Measurements from ENCODE around the gene PDE6A. TPM values are rescaled to one million over a fixed set of nuclear protein-coding genes. Genes with fewer than 3 reads are reported as not detected.

PDE6A gene
- total RNA-seq, 1 experiment from 2014 or later, result not detected

GRCh38 chr5:149816661-149817060 is 127.9 kb downstream of the PDE6A start (continued):
- TF ChIP-seq HMGA2 (CRISPR knock-in tag; IDR thresholded peaks at IDR 0.05), result no peak

GRCh38 chr5:149811453-149811852 is 133.1 kb downstream of the PDE6A start:
- no peak for ATAC-seq
- no peaks in the 10 kb centered on the region for H3K27me3 Mint-ChIP-seq (ENCODE audit: low read depth)
- H3K9me3 Mint-ChIP-seq, result no peaks in the 10 kb centered on the region
- H3K27ac Mint-ChIP-seq, result peak overlapping the region; percentile 8; the same call in 1 of the 2 replicates
- TF ChIP-seq GABPB1 (CRISPR knock-in tag; IDR thresholded peaks at IDR 0.05) (no peak), PRDM15 (CRISPR knock-in tag; IDR thresholded peaks at IDR 0.05) (no peak), ZNF425 (CRISPR knock-in tag; conservative IDR thresholded peaks at IDR 0.05) (no peak), RELA (CRISPR knock-in tag; IDR thresholded peaks at IDR 0.05; ENCODE audit: borderline replicate concordance) (no peak), STAT6 (CRISPR knock-in tag; conservative IDR thresholded peaks at IDR 0.05; ENCODE audit: low read depth) (no peak), ZNF416 (CRISPR knock-in tag; IDR thresholded peaks at IDR 0.05) (no peak), IRF2 (CRISPR knock-in tag; IDR thresholded peaks at IDR 0.05; ENCODE audit: borderline replicate concordance, low read depth) (no peak), RORB (CRISPR knock-in tag; IDR thresholded peaks at IDR 0.05) (no peak), FOXP4 (CRISPR knock-in tag; IDR thresholded peaks at IDR 0.05) (no peak), TEAD1 (CRISPR knock-in tag; IDR thresholded peaks at IDR 0.05) (no peak), KAT7 (CRISPR knock-in tag; IDR thresholded peaks at IDR 0.05; ENCODE audit: borderline replicate concordance) (no peak), SMAD4 (CRISPR knock-in tag; IDR thresholded peaks at IDR 0.05) (no peak), TEAD4 (CRISPR knock-in tag; IDR thresholded peaks at IDR 0.05) (no peak), SOX15 (CRISPR knock-in tag; IDR thresholded peaks at IDR 0.05) (no peak), CBFB (CRISPR knock-in tag; IDR thresholded peaks at IDR 0.05; ENCODE audit: low read depth) (no peak)
- ChIA-PET CTCF (interaction anchor here (0.9 to 2.0 kb wide), 8 partner anchors 17 to 175 kb away, joined by 3 to 11 read pairs (median 4); no protein-coding TSS in a partner anchor), POLR2A (no interaction called here)
- H3K4me1 Mint-ChIP-seq, result peaks cover 43% of the 10 kb centered on the region
- no peaks in the 10 kb centered on the region for H3K36me3 Mint-ChIP-seq
- H3K4me3 Mint-ChIP-seq, result no peak overlapping the region
- no peak for DNase-seq (ENCODE audit: low spot score)

Data from WTC11 (cell line).